Endothelial cell of umbilical vein (primary cell): ENCODE measurements around the gene B4GALT6.

Experiments used
- MYC ChIP-seq: IDR thresholded peaks from one replicate; pipeline ENCODE4 v1.6.1; 2011; ENCODE audit warnings: mild to moderate bottlenecking, low read depth, low read length
- TF ChIP-seq, protein P1 (sequence below), 2 donors: IDR thresholded peaks; 1 replicate in 1 of 2; 2 replicates in 1 of 2; pipeline ENCODE4 v1.5.1; 2011; ENCODE audit warnings: low read length in 2 of 2, mild to moderate bottlenecking in 2 of 2, moderate library complexity in 2 of 2, control low read depth in 1 of 2, inconsistent platforms in 1 of 2, low read depth in 1 of 2; ENCODE audit not compliant: insufficient read depth in 1 of 2; ENCODE audit errors: extremely low read depth in 1 of 2

DNA sequence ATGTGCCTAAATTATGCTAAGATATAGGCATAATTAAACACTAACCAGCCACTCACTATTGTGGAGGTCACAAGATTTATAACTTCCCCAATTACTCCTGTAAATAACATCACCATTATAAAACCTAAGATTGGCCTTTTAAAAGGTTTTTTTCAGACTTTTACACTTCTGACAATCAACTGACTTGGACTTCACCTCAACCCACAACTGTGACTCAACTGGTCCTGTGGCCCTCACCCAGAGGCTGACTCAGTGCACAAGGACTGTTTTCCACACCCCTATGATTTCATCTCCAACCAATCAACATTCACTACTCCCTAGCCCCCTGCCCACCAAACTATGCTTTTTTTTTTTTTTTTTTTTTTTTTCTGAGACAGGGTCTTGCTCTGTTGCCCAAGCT lies 81.1 kb downstream of the B4GALT6 start:
- TF ChIP-seq, protein P1, sequence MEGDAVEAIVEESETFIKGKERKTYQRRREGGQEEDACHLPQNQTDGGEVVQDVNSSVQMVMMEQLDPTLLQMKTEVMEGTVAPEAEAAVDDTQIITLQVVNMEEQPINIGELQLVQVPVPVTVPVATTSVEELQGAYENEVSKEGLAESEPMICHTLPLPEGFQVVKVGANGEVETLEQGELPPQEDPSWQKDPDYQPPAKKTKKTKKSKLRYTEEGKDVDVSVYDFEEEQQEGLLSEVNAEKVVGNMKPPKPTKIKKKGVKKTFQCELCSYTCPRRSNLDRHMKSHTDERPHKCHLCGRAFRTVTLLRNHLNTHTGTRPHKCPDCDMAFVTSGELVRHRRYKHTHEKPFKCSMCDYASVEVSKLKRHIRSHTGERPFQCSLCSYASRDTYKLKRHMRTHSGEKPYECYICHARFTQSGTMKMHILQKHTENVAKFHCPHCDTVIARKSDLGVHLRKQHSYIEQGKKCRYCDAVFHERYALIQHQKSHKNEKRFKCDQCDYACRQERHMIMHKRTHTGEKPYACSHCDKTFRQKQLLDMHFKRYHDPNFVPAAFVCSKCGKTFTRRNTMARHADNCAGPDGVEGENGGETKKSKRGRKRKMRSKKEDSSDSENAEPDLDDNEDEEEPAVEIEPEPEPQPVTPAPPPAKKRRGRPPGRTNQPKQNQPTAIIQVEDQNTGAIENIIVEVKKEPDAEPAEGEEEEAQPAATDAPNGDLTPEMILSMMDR (IDR thresholded peaks at IDR 0.05; ENCODE audit: extremely low read depth in 1 of 2, insufficient read depth in 1 of 2, low read depth in 1 of 2, low read length in 2 of 2): no peak
- TF ChIP-seq MYC: no peak
